ENCODE results near the gene MRPL45.

- TF ChIP-seq POLR2AphosphoS5 (IDR thresholded peaks at IDR 0.05; ENCODE audit: low read depth, low read length), result no peak
- no peak for TF ChIP-seq CTCF (IDR thresholded peaks at IDR 0.05)
- TF ChIP-seq REST (IDR thresholded peaks at IDR 0.05; ENCODE audit: insufficient read depth in 1 of 2, low read depth in 2 of 2, low read length in 1 of 2), result no peak
Measured at GRCh38 chr17:38317081-38317480, 20.1 kb downstream of the MRPL45 start.
